Hematopoietic multipotent progenitor cell treated with erythropoietin and hydrocortisone succinate and interleukin-3 and kit ligand, for 6 days (in vitro differentiated cells): ENCODE results near the gene DPP3.

ENCODE experiments used
- DNase-seq: peaks from one replicate; pipeline ENCODE4 v3.0.0-alpha.2; 2015

The DPP3 gene

GRCh38 chr11:66464916-66465315 is 15.3 kb upstream of the DPP3 start:
- no peak for DNase-seq

- DNase-seq = no peak
Observed at GRCh38 chr11:66465373-66466224, 14.6 kb upstream of the DPP3 start.

GRCh38 chr11:66466225-66467033 is 13.8 kb upstream of the DPP3 start, which contains the start of gene PELI3:
TSS of gene PELI3 (plus strand) at chr11:66466905. CDS start at chr11:66468129, 1,224 bp downstream.
- DNase-seq = peak; percentile 95

- peak; percentile 34 for DNase-seq
Observed at GRCh38 chr11:66467034-66467659, 13.1 kb upstream of the DPP3 start.

- peak; percentile 56 for DNase-seq
Observed at GRCh38 chr11:66467756-66468155, 12.5 kb upstream of the DPP3 start.

GRCh38 chr11:66468691-66469090 is 11.5 kb upstream of the DPP3 start:
- DNase-seq = no peak

- no peak for DNase-seq
Observed at GRCh38 chr11:66469441-66469840, 10.8 kb upstream of the DPP3 start.

- DNase-seq = no peak
Observed at GRCh38 chr11:66470015-66470414, 10.2 kb upstream of the DPP3 start.

GRCh38 chr11:66471142-66471541 is 9.1 kb upstream of the DPP3 start:
- no peak for DNase-seq

GRCh38 chr11:66472054-66472453 is 8.2 kb upstream of the DPP3 start:
- DNase-seq = no peak

- no peak for DNase-seq
Observed at GRCh38 chr11:66473167-66473566, 7.1 kb upstream of the DPP3 start.

DNA sequence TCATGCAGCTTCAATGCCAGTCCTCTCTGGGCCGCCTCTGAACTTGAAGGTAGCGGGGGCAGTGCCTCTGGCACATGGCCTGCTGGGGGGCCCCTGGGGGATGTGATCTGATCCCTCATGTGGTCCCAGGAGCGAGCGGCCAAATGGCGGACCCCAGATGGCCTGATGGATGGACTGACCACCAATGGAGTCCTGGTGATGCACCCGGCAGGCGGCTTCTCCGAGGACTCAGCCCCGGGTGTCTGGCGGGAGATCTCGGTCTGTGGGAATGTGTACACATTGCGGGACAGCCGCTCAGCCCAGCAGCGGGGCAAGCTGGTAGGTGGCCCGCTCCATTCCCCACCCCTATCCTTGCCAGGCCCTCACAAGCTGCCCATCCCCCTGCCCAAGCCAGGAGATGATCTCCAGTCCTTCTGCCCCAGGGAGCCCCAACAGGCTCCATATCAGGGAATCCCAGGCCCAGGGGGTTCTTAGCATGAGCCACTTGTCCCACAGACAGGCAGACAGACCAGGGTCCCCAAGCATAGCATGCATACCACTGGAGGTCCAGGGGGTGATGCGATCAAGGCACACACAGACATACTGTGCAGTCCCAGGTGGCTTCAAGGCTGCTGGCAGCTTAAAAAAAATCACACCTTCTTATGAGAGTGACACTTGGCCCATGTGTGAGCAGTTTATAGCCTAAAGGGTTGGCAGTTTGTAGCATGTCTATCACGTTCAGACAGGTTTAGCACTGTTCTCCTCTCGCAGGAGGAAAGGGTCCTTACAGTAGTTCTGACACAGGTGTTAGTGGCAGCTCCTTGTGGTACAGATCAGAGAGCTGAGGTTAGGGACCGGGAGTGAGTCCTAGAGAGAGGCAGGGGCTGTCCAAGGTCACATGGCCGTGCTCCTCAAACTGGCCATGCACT is 6.4 kb upstream of the DPP3 start:
- DNase-seq = no peak

GRCh38 chr11:66475349-66476172 is 4.7 kb upstream of the DPP3 start:
- DNase-seq = no peak

DNA sequence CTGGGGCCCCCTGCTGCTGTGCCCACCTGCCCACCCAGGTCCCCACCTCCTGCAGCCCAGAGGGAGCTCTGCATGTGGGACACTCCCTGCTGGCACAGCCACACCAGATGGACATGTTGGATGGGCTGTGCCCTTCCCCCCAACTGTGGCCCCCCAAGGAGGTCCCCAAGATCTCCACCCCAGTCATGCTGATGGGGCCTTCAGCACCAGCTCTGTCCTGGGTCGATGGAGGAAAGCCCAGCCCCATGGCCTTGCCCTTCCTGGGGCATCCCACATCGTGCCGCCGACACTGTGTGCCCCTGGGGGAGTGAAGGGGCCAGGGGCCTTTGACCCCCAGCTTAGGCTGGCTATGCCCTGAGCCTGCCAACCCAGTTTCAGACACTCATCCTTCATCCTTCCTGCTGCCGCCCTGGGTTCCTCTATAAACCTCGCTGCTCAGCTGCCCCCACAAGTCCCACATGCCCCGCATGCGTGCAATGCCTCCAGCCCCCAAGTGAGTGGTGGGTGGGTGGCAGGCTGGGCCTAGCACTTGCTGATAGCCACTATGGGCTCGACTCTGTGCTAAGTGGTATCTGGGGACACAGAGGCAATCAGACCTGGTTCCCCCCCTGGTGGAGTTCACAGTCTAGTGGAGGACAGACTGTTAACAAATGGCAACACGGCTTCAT is 3.9 kb upstream of the DPP3 start:
- DNase-seq = no peak

- no peak for DNase-seq
Observed at GRCh38 chr11:66476841-66477251, 3.4 kb upstream of the DPP3 start.

- DNase-seq = no peak
Observed at GRCh38 chr11:66477263-66478201, 2.7 kb upstream of the DPP3 start.

- peak; percentile 41 for DNase-seq
Observed at GRCh38 chr11:66478729-66479393, 1.4 kb upstream of the DPP3 start.

DNA sequence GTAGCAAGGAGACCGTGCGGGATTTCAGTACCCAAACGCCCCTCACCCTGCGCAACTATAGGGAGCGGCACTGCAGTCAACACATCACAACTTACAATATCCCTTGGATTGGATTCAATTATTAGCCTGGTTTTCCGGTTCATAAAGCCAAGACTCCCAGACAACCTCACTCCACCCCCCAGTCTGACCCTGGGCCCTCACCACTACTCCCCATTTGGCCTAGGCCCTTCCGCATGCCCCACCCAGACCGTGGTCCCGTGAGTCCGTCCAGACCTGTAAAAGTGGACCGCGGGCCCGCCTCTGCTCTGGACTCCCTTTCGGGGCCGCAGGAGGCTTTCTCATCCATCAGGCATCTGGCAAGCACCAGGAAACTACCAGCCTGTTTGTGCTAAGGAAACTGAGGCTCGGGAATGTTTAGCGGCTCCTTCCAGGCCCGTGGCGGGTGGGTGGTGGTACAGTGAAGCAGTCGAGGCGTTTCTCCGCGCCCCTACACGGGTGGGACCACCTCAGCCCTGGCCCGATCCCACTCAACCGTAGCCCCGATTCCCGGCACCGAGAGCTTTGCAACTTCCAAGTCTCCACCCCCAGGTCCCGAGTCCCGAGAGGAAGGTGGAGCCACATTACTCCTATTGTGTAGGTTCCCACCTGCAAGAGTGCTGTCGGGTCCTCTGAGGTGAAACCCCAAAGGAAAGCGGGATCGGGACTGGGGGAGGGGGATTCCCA is 679 bp upstream of the DPP3 start:
- peak; percentile 45 for DNase-seq
